Ureter (tissue), 1 donor: ENCODE results near the gene ZNF618. TPM values are rescaled to one million over a fixed set of nuclear protein-coding genes. Genes with fewer than 3 reads are reported as not detected.

ENCODE experiments used
- DNase-seq: peaks from one replicate; pipeline ENCODE4 v3.0.0-alpha.2; 2020; ENCODE audit warnings: low spot score
- total RNA-seq: library from RNA; stranded (reverse); gene quantifications from one replicate; pipeline ENCODE4 v1.2.4, GENCODE V29; 2023
- donor health status: DM: yes; HTN: yes; CAD: no.

The ZNF618 gene
- total RNA-seq, 1 donor from 2014 or later: 16.1 TPM

DNA sequence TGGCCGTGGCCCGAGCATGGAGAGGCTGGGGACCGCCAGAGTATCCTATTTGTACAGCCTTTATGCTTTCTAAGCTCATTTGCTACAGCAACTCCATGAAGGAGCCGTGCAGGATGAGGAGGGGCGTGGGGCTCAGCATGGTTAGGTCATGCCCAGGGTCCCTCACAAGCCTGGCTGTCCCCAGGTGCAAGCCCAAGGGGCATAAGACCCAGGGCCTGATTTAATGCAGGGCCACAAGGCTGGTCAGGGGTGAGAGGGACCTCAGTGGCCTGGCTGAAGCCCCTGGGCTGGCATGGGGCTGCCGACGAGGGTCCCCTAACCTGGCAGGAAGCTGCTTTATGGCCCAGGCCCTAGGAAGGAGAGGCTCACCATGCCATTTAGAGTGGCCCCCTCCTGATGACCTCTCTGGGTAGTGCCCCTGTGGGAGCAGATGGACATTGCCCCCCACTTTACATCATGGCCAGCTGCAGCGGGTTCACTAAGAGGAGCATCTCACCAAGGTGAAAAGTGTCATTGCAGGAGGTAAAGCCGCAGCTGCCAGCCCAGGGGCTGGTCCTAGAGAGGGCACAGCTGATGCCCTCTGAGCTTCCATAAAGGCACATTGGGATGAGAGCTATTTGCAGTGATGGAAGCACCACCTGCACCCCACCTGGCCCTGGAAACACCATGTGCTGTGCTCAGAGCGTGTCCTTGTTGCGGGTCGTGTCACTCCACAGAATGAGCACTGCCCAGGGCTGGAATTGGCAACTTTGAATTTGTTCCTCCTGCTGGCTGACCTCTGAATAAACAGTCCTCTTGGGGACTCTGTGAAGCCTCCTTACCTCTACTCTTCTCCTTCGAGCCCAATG lies 58.9 kb downstream of the ZNF618 start:
- no peak for DNase-seq

DNA sequence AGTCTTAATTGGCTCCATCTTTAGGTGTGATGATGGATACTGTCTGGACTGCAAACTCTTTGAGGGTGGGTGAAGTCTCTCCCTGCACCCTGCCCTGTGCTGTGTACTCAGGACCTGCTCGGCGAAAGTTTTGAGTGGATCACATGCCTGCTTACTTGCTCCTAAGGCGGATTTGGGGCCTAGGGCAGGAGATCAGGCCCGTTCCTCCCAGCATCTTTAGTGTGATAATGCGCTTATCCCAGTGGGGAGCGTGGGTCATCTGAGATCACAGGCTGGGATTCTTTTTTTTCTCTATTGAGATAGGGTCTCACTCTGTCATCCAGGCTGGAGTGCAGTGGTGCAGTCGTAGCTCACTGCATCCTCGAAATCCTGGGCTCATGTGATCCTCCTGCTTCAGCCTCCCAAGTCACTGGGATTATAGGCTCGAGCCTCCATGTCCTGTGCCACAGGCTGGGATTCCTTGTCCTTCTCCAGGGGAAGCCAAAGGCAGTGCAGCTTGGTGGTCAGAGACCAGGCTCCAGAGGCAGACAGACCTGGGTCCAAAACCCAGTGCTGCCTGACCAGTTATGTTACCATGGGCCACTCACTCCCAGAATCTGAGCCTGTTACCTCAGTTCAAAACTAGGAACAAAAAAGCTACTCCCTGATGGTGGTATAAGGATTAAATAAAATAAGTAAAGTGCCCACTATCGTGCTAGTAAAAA lies 59.7 kb downstream of the ZNF618 start:
- no peak for DNase-seq

DNA sequence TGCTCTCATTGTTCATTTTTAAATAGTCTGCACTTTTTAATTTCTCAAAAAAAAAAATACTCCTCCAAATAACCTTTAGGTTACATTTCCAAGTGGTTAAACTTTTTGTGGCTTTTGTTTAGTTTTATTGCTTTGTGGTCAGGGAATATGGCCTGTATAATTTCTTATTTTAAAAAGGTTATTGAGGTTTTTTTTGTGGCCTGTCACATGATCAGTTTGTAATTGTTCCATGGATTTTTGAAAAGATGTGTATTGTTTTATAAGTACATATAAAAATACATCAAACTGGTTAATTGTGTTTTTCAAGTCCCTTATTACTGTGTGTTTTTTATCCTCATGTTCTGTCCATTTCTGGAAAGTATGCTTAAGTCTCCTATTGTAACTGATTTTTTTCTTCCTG lies 64.0 kb downstream of the ZNF618 start:
- no peak for DNase-seq

DNA sequence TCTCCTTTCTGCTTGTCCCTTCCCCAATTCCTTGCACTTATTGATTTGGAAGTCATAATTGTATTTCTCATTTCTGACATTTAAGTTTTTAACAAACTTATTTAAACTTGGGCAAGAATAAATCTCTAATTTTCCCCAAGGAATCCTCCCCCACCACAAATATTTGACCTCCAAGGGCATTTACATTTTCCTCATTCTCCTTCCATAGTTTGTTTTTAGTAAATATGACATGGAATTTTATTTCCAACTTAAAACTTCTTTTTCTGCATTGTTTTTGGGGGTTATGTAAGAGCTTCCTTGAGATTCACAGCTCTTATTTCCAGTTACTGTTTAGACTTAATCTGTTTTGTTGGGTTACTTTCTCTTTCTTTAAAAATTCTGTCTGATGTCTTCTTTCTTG lies 64.9 kb downstream of the ZNF618 start:
- no peak for DNase-seq

DNA sequence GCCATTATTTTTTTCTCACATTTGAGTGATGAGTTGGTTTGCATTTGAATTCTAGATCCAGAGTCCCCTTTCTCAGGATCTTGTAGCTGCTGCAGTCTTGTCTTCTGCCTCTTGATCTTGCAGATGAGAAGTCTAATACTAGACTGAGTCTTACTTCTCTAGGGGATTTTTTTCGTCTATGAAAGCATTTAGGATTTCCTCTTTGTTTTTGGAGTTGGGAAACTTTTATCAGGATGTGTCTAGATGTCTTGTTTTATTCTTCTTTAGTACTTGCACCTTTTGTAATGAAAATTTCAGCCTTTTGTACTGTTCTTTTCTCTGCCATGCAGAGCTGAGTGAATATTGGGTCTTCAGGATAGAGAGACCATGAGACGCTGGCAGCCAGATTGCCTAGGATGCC lies 65.4 kb downstream of the ZNF618 start:
- DNase-seq: no peak

DNA sequence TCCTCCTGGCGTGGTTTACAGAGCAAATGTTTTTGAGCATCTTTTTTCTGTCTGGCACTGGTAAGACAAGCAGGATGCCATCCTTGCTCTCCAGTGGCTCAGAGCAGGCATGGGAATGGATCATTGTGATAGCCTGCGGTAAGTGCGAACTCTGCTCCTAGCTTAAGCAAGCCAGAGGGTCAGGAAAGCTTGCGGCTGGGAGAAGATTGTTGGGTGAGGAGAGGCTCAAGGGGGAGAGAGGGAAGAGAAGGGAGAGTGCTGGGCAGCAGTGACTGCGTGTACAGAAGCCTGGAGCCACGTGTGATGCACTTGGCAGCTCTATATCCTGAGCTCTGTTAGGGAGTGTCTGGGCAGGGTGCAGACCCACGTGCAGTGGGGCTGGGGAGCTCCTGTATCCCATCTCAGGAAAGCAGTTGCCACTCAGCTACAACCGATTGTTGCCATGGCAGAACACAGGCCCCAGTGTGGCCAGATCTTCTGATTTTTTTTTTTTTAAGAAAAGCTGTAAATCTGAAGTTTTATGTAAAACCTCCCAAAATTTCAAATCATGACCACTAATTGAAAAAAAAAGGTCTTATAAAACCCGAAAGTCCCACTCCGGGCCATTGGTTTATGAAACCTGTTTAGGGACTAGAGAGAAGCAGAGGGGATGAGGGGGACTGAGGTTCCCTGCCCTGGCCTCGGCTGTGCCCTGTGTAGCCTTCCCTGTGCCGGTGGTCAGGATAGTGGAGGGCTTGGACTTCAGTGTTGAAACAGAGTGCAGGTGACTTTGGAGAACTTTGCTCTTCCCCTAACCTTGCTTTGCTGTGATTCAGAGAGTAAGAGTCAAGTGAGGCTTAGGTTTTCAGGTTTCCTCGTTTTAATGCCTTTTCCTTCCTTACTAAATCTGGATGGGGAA lies 67.3 kb downstream of the ZNF618 start:
- no peak for DNase-seq

DNA sequence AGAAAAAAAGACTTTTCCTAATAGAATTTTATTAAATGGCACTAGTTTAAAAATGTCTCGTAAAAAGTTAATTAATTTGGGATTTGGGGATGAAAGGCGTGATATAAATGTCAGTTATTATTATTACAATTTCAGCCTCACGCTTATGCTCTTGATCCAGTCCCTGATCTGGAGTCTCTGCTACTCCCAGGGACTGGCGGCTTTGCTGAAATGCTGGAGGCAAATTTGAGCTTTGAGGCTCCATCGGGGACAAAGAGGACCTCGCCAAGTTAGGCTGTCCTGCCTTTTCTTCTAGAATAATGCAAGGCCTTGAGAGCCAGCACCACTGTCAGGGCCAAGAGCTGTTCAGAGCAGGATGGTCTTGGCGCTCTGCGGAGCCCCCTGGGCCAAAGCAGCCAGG lies 69.7 kb downstream of the ZNF618 start:
- DNase-seq: no peak

DNA sequence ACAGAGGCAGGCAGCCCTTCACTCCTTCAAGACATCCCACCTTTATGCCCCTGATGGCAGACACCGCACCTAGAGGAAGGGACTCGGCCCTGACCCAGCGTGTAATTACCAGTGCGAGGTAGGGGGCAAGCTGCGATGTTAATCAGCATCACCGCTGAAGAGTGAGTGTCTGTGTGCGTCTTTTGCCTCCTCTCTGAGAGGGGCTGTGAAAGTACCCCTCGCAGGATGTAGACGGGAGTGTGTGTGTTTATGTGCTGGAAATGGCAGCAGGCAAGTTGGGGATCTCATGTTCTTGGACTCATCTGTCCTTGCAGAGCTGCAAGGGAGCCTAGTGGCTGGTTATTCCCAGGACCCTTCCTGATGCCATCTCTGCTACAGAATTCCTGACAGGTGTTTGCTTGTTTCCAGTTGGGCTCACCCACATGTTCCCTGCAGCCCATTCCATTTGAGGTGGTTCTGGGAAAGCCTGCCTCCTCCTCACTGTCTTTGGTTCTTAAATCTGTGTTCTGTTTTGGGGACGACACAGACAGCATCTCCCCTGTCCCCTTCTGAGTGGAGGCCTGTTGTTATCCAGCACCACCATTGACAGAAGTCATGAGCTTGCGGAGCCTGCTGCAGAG lies 70.5 kb downstream of the ZNF618 start:
- no peak for DNase-seq

DNA sequence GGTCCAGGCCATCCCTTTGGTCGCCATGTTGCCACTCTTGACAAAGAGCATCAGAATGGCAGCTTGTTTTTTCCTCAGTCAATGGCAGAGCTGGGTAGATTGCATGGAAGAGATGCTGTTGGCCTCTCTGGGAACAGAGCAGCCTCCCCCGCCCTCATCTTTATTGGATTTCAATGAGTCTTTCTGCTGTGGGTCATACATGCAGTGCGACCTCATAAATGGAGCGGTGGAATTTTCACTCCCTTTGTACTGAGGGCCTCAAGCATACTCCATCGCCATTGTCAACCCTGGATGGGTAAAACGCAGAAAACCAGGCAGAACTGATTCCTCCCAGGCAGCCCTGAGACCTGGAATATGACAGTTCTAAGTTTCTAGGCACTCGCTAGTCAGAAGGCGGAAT lies 71.8 kb downstream of the ZNF618 start:
- no peak for DNase-seq

DNA sequence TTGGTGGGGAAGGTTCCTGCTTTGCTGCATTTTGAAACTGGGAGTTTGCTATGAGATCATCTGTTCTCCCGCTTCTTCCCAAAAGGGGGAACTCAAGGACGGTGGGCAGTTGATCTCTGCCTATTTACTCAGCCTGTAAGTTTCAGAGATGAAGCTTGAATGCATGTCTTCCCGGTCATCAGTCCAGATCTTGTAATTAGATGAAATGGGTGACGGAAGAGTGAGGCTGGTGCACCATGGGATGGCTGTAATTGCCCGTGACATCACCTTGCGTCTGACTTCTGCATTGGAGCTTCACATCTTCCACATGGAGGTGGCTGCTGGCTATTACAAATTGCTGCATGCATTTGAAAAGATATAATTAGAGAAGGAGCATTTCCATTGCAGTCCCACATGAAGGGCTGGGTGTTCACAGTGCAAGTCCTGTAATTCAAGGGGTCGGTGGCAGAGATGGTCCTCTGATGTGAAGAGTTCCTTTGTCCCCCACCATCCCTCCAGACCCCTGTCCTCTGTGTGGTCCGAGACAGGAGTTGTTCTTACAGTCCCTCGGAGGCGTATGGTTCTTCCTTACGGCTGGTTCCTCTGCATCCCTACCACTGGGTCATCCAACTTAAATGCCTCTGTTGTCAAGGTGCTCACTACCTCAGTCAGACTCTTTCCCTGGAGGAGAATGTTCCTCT lies 72.9 kb downstream of the ZNF618 start:
- no peak for DNase-seq

DNA sequence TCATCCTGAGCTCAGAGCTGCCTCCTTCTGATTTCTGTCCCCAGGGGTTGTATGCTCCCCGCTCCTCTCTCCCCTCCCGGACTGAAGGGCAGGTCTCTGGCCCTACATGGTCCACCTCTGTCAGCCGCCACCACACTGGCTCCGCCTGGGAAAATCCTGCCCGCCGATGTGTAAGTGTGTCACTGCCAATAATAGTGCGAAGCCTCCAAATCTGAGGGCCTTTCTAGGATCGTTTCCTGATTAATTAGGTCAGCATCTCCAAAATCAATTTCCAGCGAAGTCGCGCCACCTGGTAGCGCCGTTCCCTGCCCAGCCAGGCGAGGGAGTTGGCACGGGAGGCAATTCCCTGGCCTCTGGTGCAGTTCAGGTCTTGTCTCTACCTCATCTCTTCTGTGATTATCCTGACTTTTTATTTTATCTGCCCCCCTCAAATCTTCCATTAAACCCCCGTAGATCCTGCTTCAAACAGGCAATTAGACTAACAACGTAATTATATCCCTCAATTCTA lies 73.5 kb downstream of the ZNF618 start:
- no peak for DNase-seq

DNA sequence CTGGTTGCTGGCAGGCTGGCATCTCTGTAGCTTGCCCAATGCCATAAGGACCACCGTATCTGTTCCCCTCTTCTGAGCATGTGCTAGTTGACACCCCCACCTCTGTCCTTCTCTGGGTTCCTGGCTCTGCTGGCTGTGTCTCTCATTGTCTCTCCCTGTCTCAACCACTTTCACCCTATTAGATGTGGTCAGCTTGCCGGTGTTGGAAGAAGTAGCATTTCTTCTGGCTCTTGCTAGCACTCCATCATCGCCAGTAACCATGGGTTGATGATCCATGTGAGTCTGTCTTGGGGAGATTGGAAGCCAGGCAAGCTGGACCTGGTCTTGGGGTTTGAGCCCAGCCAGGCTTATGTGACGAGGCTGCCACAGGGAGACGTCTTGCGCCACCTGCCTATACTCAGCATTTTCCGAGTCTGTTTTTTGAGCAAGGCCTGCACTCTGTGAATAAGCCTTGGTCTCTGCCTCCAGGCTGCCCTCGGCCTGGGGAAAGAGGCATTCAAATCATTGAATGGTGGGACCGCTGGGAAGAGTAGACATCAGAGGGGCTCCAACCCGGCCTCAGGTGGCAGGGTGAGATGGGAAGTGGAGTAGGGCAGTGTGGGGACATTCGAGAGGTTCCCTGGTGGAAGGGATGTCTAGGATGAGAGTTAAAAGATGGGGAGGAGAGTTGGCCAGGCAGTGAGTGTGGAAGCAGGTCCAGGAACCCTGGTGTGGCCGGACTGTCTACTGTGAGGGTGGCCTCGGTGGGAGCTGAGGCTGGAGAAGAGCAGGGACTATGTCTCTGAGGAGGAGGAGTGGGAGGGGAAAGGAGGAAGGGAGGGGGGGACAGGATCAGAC lies 74.3 kb downstream of the ZNF618 start:
- no peak for DNase-seq

DNA sequence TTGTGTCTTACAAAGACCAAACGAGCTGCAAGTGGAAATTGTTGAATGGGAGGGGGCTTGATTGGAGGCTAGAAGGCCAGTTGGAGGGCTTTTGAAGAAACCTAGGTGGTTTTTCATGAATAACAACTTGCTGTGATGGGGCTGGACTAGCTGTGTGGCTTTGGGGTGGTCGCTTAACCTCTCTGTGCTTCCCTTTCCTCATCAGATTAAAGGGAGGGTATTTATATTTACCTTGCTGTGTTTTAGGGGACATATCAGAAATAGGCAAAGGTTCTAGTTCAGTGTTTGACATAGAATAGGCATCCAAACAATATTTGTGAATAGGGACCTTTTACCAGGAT lies 74.9 kb downstream of the ZNF618 start:
- DNase-seq: no peak

DNA sequence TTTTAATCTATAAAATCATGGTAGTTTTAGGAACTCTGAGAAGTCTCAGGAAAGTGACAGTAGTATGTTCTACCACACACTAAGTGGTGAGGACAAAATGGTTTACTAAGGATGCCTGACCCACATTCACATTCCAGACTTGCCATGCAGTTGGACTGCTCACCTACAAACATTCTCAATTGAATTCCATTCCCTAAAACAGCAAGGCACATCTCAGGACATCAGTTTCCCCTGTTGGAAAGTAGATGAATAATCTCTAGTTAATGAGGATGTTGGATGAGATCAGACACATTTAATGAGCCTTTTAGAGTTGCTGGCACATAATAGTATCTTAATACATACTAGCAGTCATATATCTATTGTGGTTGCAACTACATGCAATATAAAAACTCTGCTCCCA lies 76.6 kb downstream of the ZNF618 start:
- no peak for DNase-seq

DNA sequence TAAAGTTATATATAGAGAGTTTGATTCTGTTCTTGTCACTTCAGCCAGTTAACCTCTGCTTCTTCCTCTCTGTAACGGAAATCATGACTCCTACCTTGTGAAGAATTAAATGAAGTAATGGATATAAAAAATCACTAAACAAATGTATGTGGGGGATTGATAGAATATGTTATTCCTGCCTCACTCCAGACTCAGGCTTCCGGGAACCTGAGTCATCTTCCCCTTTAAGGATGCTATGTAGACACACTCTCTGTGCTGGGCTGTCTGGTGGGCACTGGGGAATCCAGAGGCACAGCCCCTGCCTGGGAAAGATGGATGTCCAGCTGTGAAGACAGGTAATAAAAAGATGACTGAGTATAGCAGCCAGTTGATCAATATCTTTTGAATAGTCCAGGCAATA lies 77.4 kb downstream of the ZNF618 start:
- no peak for DNase-seq

DNA sequence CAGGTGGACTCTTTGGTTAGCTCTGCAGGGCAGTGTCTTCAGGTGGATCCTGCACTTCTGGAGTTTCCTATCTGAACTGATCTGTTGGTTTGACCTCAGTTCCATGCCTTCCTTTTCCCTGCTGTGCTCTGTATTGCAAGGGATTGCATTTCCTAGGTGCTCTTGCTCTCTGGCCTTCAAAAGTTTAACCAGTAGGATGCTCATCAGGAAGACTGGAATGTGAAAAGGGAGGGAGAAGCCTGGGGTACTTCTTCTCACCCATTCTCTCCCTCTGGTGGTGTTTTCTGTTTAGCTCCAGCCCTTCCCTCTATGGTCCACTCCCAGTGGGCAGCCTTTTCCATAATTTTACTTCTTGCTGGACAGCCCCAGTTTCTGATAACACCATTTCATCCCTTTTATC lies 78.5 kb downstream of the ZNF618 start:
- DNase-seq: no peak

DNA sequence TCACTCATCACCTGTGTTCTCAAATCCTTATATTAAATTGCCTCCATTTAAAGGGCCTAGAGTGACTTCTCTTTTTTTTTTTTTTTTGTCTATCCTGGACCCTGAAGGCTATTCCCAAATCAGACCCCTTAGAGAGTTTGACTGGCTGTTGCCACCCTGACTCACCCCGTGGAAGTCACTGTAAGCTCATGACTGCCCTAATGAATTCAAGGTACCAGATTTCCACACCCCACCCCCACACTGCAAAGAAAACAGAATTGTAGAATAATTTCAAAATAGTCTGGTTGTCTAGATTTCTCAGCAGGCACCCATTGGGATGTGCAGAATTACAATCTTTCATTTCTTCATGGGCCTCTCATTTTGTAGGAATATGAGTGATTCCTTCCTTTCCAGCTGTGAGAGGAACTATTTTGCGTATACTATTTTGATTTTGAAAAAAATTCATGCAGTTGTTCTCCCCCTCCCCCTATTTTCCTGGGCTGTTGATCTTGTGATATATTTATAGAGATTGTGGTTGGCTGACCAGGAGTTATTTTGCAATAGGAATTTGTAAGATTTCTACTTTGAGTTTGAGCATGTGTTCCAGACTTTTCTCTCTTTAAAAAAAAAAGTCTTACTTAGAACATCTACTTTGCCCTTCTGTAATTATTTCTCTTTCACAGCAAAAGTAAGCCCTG lies 79.1 kb downstream of the ZNF618 start:
- DNase-seq: no peak

DNA sequence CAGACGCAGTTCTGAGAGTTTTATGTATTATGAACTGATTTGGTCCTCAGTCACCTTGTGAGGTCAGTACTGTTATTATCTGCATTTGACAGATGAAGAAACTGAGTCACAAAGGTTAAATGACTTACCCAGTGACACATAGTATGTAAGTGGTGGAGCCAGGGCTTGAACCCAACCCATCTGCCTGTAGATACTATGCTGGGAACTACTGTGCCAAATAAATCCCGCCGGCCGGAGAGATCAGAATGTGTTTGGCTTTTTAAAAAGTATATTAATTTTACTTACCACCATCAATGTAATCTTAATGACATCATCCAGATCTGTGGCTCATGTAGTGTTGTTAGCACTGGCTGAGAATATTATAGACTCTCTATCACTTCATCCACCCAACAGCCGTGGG lies 80.8 kb downstream of the ZNF618 start:
- DNase-seq: no peak

DNA sequence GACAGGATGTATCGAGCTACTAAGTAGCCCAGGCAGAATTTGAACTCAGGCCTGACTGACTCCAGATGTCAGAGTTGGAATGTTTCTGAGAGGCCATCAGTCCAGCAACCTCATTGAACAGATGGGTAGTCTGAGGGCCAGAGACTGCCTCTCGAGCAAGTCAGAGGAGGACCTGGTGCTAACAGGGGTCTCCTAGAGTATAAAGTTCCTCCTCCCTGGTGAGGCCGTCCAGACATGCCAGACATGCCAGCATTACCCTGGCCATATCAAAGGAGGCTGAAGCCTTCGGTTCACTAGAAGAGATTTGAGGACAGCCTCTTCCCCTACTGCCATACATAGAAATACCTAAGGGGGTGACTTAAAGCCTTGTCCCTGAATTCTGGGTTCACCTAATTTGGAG lies 81.2 kb downstream of the ZNF618 start:
- no peak for DNase-seq
